Hippocampal formation (tissue), 2 donors: ENCODE measurements around the gene ISL2.

Source experiments
- DNase-seq, 2 donors: peaks; one replicate each; lab custom pipeline; 2025; lab: John Stamatoyannopoulos, UW

Gene ISL2

GRCh38 chr15:76342058-76342381, 5.4 kb downstream of the ISL2 start:
- DNase-seq = no peak

DNA sequence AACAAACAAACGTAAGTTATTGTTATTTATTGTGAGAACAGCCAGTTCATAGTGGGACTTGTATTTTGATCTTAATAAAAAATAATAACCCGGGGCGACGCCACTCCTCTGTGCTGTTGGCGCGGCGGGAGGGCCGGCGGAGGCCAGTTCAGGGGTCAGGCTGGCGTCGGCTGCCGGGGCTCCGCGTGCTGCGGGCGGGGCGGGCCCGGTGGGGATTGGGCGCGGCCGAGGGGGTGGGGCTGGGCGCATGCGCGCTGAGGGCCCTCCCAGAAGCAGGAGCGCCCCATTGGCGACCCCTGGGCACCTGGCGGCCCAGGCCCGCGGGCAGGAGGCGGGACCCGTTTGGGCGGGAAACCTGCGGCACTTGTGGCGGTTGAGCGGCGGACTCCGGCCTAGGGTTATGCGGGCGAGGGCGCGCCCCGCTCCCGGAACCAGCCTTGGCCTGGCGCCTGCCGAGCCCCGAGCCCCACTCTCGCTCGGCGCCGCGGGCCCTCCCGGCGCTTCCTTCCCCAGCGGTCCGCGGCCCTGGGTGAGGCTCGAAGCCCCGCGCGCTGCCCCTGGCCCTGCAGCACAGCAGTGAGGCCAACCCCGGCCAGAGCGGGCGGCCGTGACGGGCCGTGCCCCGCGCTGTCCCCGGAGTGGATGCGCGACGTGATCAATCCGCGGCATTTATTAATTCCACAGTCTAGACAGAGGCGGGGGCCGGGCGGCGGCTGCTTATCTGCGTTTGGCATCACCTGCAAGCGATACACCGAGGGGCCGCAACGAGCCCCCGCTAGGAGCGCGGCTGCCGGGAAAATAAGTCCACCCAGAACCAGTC, 6.0 kb downstream of the ISL2 start:
- DNase-seq = no peak

GRCh38 chr15:76343313-76343996, 6.9 kb downstream of the ISL2 start:
- no peak for DNase-seq

DNA sequence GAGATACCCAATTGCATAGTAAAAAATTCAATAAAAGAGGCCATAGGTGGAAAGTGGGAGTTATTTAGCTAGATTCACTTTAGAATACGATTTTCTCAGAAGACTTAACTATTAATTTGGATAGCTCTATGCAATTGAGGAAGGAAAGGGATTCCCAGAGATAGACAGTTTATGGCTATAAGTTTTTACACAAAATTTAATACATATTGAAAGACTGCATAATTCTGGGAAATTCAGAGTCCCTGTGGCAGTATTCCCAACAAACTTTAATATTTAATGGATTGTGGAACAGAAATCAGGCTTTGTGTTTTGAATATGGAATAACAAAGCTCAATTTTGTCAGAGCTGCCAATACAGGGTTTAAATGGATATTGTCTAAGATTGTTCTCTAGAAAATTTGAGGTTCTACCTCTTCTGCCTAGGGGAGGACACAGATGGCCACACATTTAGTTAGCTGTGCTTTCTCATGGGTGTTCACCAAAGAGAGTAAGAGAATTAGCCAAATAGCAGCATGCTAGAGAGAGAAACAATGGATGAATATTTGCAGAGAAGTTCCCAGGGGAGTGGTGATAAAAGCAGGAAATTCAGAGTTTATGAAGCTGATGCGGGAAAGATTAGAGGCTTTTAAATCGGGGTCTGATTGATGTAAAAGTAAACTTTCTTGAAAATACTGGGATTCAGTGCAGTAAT, 8.5 kb downstream of the ISL2 start:
- DNase-seq = no peak

DNA sequence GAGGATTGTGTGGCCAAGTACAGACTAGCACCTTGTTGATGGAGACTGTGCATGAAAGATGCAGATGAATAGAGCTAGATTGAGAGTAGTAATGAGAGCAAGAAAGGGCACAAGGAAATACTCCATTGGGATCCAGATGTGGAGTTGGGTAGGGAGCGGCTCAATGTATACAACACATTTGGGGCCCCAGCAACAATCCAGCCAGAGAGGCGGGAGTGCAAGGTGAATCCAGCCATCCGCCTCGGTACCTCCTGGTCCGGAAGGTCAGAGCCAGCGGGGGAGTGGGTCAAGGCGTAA, 9.0 kb downstream of the ISL2 start:
- DNase-seq = no peak

DNA sequence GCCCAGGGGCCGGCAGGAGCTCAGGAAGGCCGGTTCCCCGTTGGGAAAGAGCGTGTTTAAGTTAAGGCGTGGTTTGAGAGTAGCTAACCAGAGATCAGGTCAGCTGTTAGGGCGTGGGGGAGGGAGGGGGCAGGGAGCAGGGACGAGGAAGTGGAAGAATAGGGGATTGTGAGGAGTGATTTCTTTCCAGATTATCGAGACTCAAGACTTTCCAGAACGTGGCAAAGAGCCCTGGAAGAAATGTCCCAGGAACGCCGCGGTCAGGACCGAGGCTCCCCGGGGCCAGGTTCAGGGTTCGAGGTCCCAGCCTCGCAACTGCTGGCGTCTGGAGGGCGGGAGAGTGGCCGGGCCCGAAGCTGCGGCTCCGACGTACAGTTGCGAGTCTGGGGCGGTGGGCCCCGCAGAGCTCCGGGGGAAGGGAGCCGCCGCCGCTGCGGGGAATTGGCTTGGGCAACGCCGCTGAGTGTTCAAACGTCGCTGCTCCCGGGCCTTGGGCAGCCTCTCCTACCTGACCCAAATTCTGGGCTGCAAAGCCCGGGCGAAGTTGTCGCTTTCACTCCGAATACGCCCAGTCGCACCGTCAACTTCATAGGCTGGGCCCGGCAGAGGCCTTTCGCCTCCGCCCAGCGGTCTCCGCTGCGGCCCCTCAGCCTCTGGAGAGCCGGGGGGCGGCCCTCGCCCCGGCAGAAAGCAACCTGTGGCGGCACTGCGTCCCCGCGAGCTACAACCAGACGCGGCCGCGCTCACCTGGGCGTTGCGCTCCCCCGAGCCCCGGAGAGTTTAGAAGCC, 9.5 kb downstream of the ISL2 start:
- no peak for DNase-seq

DNA sequence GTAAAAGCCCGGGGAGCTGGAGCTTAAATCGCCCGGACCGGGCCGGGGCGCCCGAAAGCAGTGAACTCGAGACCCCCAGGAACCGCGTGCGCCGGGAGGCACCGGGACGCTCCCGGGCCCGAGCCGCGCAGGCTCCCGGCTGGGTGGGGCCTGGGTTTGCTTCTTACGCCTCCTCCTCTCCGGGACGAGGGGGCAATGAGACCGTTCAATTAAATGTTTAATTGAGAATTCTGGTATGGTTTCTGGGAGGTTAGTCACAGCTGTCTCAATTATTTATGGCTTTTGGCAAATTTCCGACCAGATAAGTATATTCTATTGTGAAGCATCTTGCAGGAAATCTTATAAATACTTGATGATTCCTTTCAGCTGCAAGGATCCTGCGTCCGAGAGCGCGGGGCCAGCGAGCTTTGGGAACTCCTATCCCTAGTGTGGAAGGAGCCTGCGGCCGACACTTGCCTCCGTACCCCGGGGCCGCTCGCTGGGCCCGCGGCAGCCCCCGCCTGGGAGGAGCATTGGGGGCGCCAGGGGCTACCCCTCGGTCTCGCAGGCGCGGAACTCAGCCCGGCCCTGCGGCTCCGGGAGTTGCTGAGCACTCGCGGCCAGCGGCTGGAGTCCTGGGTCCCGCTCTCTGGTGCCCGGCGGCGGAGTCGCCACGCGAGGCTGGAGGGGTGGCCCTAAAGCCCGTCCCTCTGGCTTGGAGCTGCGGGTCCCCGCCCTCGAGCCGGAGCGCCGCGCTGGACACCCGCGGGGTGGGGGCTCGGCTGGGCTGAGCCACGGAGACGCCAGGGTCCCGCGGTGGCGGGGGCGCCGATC, 10.3 kb downstream of the ISL2 start:
- DNase-seq = no peak

- DNase-seq = no peak
Measured at GRCh38 chr15:76347482-76348055, 11.0 kb downstream of the ISL2 start.

DNA sequence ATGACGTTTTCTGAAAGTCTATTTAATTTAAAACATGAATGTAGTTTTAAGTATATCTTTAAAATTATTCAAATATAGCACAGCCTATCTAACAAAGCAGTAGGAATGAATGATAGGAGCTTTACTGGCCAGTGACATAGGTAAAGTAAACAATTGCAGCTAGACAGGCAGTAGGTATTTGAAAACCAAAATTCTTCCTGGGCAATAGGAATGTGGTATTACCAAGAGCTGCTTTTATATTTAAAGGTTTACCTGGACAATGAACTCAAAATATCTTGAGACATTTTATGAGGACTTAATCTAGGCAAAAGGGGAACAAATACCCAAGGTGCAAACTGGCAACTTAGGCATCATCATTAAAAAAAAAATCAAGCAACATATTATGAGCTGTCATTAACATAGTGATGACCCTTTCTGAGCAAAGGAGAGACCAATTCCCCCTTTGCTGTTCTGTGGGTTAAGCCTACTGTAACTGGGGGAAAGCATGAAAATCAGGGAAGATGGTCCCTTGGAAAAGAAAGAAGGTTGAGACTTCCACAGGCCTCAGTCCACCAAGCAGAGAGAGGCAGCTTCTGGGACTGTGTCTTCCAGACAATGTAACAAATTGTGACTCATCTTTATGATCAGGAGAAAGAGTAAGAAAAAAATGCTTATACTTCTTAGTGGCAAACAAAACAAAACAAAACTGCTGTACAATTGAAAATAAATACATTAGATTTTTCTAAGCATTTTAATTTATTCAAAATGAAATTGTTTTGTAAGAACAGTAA, 12.9 kb downstream of the ISL2 start:
- no peak for DNase-seq

GRCh38 chr15:76353023-76353577, 16.5 kb downstream of the ISL2 start:
- no peak for DNase-seq

DNA sequence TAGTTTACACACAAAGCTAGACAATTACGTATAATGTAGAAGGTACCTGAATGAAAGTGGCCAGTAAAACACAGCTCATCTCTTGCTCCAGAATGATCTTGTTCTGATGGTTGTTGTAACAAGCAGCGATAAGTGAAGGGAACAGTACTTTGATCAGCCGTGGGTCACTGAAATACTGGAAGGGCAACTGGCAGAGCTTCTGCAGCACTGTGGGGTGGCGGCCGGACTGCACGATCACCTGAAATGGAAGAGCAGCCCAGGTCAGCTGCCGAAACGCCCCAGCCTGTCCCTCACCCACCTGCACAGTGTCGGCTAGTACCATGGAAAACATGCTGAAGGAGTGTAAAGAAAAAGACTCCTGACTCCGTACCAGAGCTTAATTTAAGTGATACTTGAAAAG, 17.3 kb downstream of the ISL2 start:
- DNase-seq = no peak

- DNase-seq = no peak
Measured at GRCh38 chr15:76354823-76355440, 18.4 kb downstream of the ISL2 start.

- no peak for DNase-seq
Measured at GRCh38 chr15:76358453-76358852, 21.9 kb downstream of the ISL2 start.

- no peak for DNase-seq
Measured at GRCh38 chr15:76359152-76359551, 22.6 kb downstream of the ISL2 start.

- no peak for DNase-seq
Measured at GRCh38 chr15:76360416-76360815, 23.8 kb downstream of the ISL2 start.

DNA sequence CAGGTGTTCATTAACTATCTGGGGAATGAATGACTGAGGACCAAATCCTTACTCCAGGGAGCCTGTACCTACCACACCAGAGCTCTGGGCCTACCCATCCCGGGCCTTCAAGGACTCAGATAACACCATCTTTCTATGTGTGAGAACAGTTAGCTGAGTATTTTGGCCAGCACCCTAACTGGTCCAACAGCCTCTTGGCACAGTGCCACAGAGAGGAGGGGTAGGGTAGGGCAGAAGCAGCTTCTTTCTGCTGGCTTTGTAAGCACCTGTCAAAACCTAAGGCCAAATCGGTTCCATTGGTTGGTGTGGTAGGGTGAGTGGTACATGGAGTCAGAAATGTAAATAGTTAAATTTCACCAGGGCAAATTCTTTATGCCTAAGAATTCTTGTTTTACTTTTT, 26.7 kb downstream of the ISL2 start:
- DNase-seq = no peak

DNA sequence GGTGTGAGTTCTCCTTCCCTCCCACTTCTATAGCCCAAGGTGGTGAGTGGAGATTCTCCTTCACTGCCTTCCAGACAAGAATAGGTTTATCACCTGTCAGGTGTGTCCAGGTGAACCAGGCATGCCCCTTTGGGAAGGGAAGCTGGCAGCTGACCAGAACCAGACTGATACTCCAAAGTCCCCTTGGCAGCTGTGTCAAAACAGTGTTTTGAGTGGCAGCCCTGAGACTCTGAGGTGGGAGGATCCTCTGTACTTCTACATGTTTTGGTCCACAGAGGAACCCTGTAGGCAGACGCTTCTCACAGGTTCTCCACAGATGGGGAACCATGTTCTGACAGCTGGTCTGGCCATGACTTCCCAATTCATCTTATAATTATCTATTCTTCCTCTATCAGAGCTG, 30.1 kb downstream of the ISL2 start:
- DNase-seq = no peak

DNA sequence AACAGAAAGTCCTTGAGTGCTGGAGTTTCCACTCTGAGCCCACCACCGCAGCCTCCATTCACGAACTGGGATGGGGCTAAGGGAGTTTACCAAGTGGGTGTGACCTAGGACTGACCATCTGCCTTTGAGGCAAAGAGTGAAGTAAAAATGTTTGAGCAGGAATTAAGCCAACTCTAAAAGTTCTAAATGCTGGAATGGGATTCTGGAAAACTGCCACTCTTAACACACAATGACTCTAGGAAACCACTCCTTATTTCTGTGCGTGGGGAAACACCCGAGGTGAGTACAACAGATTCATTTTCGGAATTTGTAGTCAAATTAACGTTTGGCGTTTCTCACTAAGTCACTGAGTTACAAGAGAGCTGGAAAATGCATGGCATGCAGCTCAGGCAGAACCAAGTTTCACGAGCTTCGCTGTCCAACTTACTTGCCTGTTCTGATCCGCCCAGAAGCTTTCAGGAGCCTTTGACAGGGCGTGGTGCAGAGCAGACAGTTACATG, 31.6 kb downstream of the ISL2 start:
- DNase-seq = no peak

DNA sequence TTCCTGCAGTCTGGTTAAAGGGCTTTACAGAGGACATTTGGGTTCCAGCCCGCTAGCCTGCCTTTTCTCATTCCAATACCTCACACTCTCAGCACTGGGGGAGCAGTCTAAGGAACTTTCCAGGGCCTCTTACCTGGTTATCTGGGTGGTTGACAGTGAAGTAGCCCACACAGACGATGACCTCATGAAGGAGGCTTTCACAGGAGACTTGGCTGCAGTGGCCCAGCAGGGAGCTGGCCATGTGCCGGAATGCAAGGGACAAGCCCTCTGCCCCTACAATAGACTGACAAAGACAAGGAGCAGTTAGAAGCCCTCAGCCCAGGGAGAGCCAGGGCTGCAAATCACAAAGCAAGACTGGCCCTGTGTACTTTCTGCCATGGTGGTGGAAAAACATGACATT, 39.5 kb downstream of the ISL2 start:
- DNase-seq = no peak

DNA sequence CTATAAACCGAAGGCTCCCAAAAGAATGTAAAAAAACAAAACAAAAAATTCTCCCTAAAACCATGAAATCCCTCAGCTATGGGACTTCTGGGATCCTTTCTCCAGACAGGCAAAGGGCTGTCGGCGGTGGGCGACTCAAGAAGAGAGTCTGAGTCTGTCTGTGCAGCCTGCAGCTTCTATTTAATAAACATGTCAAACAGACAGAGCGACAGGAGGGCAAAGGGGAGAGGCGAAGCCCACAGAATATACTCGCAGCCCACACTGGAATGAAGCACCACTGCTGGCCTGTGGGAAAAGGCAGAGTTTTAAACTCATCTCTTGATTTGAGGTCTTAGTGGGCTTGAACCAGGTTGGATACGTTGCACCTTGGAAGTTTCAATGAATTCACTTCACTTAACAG, 40.2 kb downstream of the ISL2 start:
- no peak for DNase-seq
